Muscle layer of duodenum (tissue), 2 donors: ENCODE measurements around the gene STARD10.

Source experiments
- H3K27ac ChIP-seq: one replicate; pipeline ENCODE4 v1.7.0; 2013; ENCODE audit warnings: mild to moderate bottlenecking, low read length
- H3K27me3 ChIP-seq: one replicate; pipeline ENCODE4 v1.7.0; 2013; ENCODE audit warnings: low read depth, mild to moderate bottlenecking, control low read depth, low read length
- H3K36me3 ChIP-seq, 2 donors: one replicate each; pipeline ENCODE4 v1.7.0; 2013; ENCODE audit warnings: low read length in 2 of 2, control low read depth in 1 of 2, mild to moderate bottlenecking in 1 of 2; ENCODE audit not compliant: insufficient read depth in 2 of 2, control insufficient read depth in 1 of 2
- H3K4me1 ChIP-seq, 2 donors: one replicate each; pipeline ENCODE4 v1.7.0; 2013; ENCODE audit warnings: low read length in 2 of 2, mild to moderate bottlenecking in 2 of 2, control low read depth in 1 of 2, moderate library complexity in 1 of 2; ENCODE audit not compliant: insufficient read depth in 2 of 2, control insufficient read depth in 1 of 2
- H3K4me3 ChIP-seq, 2 donors: one replicate each; pipeline ENCODE4 v1.7.0; 2013; ENCODE audit warnings: low read length in 2 of 2, low read depth in 1 of 2, mild to moderate bottlenecking in 1 of 2
- H3K9me3 ChIP-seq, 2 donors: one replicate each; pipeline ENCODE4 v1.7.0; 2013; ENCODE audit warnings: low read length in 2 of 2, control low read depth in 1 of 2, mild to moderate bottlenecking in 1 of 2; ENCODE audit not compliant: control insufficient read depth in 1 of 2
- donor health status: healthy.

Gene STARD10

GRCh38 chr11:72716290-72716689 is 77.6 kb downstream of the STARD10 start:
- no peak overlapping the region for H3K4me3 ChIP-seq

GRCh38 chr11:72712841-72713240 is 81.0 kb downstream of the STARD10 start:
- Histone ChIP-seq H3K4me1 (peaks cover 0 to 24% of the 10 kb centered on the region in 2 donors), H3K27ac (no peak overlapping the region), H3K4me3 (no peak overlapping the region), H3K27me3 (no peaks in the 10 kb centered on the region), H3K36me3 (peaks cover 36 to 49% of the 10 kb centered on the region in 2 donors), H3K9me3 (no peaks in the 10 kb centered on the region)

More at GRCh38 chr11:72716290-72716689, 77.6 kb downstream of the STARD10 start:
- no peaks in the 10 kb centered on the region for H3K27me3 ChIP-seq
- peaks cover 16 to 22% of the 10 kb centered on the region in 2 donors for H3K36me3 ChIP-seq
- no peaks in the 10 kb centered on the region for H3K9me3 ChIP-seq
- H3K4me1 ChIP-seq: peaks cover 24 to 53% of the 10 kb centered on the region in 2 donors
- no peak overlapping the region for H3K27ac ChIP-seq

- Histone ChIP-seq H3K9me3 (no peaks in the 10 kb centered on the region), H3K36me3 (peaks cover 35 to 52% of the 10 kb centered on the region in 2 donors), H3K27ac (no peak overlapping the region), H3K4me1 (peaks cover 0 to 23% of the 10 kb centered on the region in 2 donors), H3K4me3 (no peak overlapping the region), H3K27me3 (no peaks in the 10 kb centered on the region)
Observed at GRCh38 chr11:72712168-72712751, 81.6 kb downstream of the STARD10 start.

- Histone ChIP-seq H3K27me3 (no peaks in the 10 kb centered on the region), H3K4me3 (no peak overlapping the region), H3K36me3 (peaks cover 45 to 59% of the 10 kb centered on the region in 2 donors), H3K4me1 (peaks cover 0 to 14% of the 10 kb centered on the region in 2 donors), H3K27ac (no peak overlapping the region), H3K9me3 (no peaks in the 10 kb centered on the region)
Observed at GRCh38 chr11:72711141-72711540, 82.7 kb downstream of the STARD10 start.

GRCh38 chr11:72710278-72710677 is 83.6 kb downstream of the STARD10 start:
- Histone ChIP-seq H3K36me3 (peaks cover 51 to 66% of the 10 kb centered on the region in 2 donors), H3K4me3 (no peak overlapping the region), H3K27me3 (no peaks in the 10 kb centered on the region), H3K4me1 (peaks cover 0 to 14% of the 10 kb centered on the region in 2 donors), H3K9me3 (no peaks in the 10 kb centered on the region), H3K27ac (no peak overlapping the region)

GRCh38 chr11:72709478-72710238 is 84.2 kb downstream of the STARD10 start:
- Histone ChIP-seq H3K4me3 (no peak overlapping the region), H3K27ac (no peak overlapping the region), H3K27me3 (no peaks in the 10 kb centered on the region), H3K9me3 (no peaks in the 10 kb centered on the region), H3K4me1 (peaks cover 0 to 14% of the 10 kb centered on the region in 2 donors), H3K36me3 (peaks cover 57 to 72% of the 10 kb centered on the region in 2 donors)

GRCh38 chr11:72707032-72707431 is 86.8 kb downstream of the STARD10 start:
- no peak overlapping the region for H3K4me3 ChIP-seq
- no peaks in the 10 kb centered on the region for H3K9me3 ChIP-seq
- H3K27me3 ChIP-seq: no peaks in the 10 kb centered on the region
- no peak overlapping the region for H3K27ac ChIP-seq
- peaks cover 0 to 14% of the 10 kb centered on the region in 2 donors for H3K4me1 ChIP-seq
- H3K36me3 ChIP-seq: peaks cover 71 to 88% of the 10 kb centered on the region in 2 donors

- no peaks in the 10 kb centered on the region for H3K9me3 ChIP-seq
- H3K27me3 ChIP-seq: no peaks in the 10 kb centered on the region
- H3K27ac ChIP-seq: no peak overlapping the region
- peaks cover 67 to 88% of the 10 kb centered on the region in 2 donors for H3K36me3 ChIP-seq
- no peak overlapping the region for H3K4me3 ChIP-seq
- H3K4me1 ChIP-seq: peaks cover 0 to 14% of the 10 kb centered on the region in 2 donors
Observed at GRCh38 chr11:72706579-72706978, 87.3 kb downstream of the STARD10 start.

- Histone ChIP-seq H3K9me3 (no peaks in the 10 kb centered on the region), H3K4me3 (no peak overlapping the region), H3K27me3 (no peaks in the 10 kb centered on the region), H3K36me3 (peaks cover 67 to 89% of the 10 kb centered on the region in 2 donors), H3K27ac (no peak overlapping the region), H3K4me1 (peaks cover 0 to 14% of the 10 kb centered on the region in 2 donors)
Observed at GRCh38 chr11:72705442-72706365, 88.1 kb downstream of the STARD10 start.

- H3K36me3 ChIP-seq: peaks cover 76 to 89% of the 10 kb centered on the region in 2 donors
- H3K4me3 ChIP-seq: no peak overlapping the region
- no peaks in the 10 kb centered on the region for H3K27me3 ChIP-seq
- H3K4me1 ChIP-seq: peaks cover 0 to 14% of the 10 kb centered on the region in 2 donors
- H3K9me3 ChIP-seq: no peaks in the 10 kb centered on the region
- no peak overlapping the region for H3K27ac ChIP-seq
Observed at GRCh38 chr11:72704783-72705265, 89.0 kb downstream of the STARD10 start.
